NCI-H1436 treated with DMSO at 0.1 percent for 48 hours (cell line): ENCODE results near the gene MSH5.
"Not testable (repeated sequence)": the region's sequence is repeated elsewhere in the genome, so short reads cannot be mapped to it uniquely, and the experiment has no call there.

Experiments
- DNase-seq: peaks from one replicate; lab custom pipeline; 2025; lab: John Stamatoyannopoulos, UW

Gene MSH5

GRCh38 chr6:31739639-31740396, at the start of gene MSH5:
MSH5 (plus strand) TSS chr6:31740005; CDS start chr6:31740467, 462 bp downstream.
- DNase-seq, result peak; percentile 99

GRCh38 chr6:31690231-31691077, 49.4 kb upstream of the MSH5 start:
- DNase-seq, result no peak

GRCh38 chr6:31691078-31691463, 48.7 kb upstream of the MSH5 start:
- DNase-seq, result no peak

DNA sequence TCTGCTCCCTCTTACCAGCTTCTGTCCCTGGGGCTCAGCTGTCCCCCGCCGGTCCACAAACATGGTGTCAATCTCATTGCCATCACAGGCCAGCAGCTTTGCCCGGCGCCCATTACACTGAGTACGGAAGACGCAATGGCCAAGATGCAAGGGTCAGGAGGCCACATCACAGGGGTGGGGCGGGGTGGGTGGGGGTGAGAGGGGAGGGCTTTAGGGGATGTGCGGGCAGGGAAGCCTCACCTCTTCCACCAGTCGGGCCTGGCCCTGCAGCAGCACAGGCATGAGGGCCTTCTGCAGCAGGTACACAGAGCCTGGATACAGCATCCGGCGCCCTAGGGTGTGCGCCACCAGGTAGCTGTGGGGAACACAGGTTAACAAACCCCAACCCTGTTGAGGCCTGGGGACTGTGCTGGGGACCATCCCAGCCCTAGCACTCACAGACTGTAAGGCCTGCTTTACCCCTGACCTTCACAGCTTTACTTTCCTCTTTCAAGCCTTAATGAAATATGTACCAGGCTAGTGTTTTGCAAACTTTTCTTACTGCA, 48.2 kb upstream of the MSH5 start:
- no peak for DNase-seq

GRCh38 chr6:31692353-31692752, 47.5 kb upstream of the MSH5 start:
- DNase-seq, result no peak

DNA sequence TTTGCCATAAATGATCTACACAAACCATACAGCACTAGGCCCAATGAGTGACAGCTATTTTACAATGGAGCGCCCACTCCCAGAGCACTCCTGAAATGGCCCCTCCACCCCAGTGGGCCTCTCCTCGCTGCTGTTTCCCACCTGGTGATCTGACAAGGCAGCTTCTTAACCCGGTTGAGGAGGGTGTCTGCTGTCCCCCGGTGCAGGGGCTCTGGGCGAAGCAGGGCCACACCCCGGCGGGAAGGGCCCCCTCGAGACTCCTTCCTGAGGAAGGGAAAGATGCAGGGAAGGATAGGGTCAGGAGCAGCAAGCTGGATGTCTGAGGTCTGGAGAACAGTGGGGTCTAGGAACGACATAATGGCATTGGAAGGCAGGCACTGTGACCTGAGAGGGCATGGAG, 46.9 kb upstream of the MSH5 start:
- DNase-seq, result no peak

- no peak for DNase-seq
Observed at GRCh38 chr6:31693535-31693934, 46.3 kb upstream of the MSH5 start.

- no peak for DNase-seq
Observed at GRCh38 chr6:31697555-31697954, 42.2 kb upstream of the MSH5 start.

- DNase-seq, result no peak
Observed at GRCh38 chr6:31700740-31701401, 38.9 kb upstream of the MSH5 start.

DNA sequence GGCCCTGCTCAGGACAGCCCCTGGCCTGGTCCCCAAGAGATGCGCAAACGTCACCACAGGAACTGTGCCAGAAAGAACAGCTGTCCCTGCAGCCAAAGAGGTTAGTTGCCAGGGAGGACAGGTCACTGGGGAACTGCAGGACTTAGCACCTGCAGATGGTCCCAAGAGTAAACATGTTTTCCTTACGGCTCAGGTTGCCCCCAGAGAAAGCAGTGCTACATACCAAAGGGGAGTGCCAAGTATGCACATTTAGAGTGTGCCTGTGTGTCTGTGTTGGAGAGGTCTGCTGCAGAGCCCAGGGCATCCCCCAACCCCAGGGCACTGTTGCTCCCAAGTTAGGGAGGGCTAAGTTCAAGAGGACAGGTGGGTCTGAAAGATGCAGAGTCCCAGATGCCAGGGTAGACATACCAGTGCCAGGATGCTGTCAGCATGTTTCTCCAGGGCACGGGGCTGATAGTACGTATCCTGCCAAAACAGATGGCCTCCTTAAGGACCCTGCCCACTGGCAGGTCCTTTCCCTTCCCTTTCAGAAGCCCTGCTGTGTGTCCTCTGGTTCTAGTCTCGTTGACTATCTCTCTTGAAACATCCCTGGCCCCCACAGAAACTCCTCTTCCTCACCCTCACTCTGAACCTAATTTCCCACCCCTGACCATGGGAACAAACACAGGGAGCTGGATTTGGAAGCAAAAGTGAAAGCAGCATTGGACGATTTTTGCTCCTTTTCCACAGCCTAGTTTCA, 38.0 kb upstream of the MSH5 start:
- DNase-seq, result peak; percentile 14

DNA sequence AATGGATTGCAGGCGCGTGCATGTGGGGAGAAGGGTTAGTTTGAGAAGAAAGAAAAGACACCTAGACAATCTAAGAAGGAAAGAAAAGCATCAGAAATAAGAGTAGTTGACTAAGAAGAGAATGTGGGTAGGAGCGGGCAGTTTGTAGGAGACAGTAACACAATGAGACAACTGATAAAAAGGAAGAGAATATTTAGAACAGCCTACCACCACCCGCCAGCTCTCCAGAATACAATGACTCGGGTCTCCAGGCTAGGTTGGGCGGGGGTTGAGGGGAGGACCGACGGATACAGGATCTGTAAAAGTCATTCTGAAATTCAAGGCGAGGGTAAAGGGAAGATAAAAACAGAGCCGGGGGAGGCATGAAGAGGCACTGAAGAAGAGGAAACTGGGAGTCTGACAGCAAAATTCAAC, 37.4 kb upstream of the MSH5 start:
- no peak for DNase-seq

DNA sequence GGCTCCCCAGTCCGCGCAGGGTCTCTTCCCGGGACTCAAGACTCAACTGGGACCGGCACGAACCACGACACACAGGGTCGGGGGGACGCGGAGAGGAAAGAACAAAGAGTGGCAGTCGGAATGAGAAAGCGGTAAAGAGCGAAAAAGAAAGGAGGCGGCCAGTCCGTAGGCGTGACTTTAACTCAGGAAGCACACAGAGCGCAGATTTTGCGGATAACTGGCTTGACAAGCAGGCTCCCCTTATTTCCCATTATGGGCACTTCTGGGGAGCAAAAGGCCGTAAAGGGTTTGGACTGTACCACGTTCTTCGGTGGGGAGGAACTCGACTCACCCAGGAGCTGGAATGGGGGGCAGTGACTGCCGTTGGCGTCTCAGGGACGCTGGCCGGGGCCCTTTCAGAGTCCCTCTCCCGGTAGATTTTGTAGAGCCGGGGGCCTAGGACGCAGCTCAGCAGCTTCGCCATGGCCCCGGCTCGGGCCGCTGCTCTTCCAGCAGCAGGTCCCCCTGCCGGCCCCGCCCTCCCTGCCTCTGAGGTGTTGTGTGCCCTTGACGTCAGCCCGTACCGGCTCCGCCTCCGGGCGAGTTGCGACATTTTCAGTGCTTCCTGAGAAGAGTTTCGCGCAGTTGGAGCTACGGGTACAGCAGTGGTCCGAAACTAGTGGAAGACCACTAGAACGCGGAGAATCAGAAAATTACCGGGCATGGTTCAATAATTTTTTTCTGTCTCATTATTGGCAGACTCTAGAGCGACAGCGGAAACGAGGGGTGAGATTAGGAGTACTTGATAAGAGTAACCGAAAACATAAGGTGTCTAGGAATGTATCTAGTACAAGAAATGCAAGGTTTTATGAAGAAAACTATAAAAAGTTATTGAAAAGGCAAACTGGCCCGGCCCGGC, 36.7 kb upstream of the MSH5 start, which contains the start of gene ABHD16A:
TSS of gene ABHD16A (minus strand) at position 506 of the 898 bp plus-strand sequence. CDS start at position 463, 43 bp downstream.
- peak; percentile 68 for DNase-seq

- no peak for DNase-seq
Observed at GRCh38 chr6:31705931-31706330, 33.9 kb upstream of the MSH5 start.

DNA sequence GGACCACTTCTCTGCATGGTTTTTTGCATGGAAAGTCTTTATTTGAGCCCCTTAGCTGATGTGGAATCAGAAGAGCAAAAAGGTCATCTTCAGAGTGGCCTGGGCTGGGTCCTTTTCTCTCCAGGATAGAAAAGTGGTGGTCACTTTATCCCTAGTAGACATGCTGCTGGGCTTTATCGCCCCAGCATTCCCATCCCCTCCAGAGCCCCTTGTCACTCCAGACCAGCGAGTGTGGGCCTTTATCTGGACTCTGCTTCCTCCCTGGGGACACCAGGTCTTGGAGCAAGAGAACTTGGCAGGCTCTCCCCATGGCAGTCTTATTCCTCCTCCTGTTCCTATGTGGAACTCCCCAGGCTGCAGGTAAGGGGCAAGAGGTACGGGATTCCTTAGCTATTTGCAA, 33.2 kb upstream of the MSH5 start, which contains the start of gene LY6G6F:
TSS of gene LY6G6F (plus strand) at position 268 of the 400 bp plus-strand sequence. CDS start at position 309, 41 bp downstream.
- no peak for DNase-seq

- DNase-seq, result no peak
Observed at GRCh38 chr6:31707701-31708100, 32.1 kb upstream of the MSH5 start.

DNA sequence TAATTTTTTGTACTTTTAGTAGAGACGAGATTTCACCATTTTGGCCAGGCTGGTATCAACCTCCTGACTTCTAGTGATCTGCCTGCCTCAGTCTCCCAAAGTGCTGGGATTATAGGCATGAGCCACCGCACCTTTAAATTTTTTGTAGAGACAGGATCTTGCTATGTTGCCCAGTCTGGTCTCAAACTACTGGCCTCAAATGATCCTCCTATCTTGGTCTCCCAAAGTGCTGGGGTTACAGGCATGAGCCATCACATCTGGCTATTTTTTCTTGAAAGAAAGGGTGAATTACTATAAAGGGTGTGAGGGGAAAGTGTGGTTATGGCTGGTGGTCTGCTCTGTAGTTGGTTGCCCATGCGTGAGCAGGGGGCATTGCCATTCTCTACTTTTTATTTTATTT, 31.6 kb upstream of the MSH5 start:
- no peak for DNase-seq

- not testable (repeated sequence) for DNase-seq
Observed at GRCh38 chr6:31709157-31709556, 30.6 kb upstream of the MSH5 start.

- no peak for DNase-seq
Observed at GRCh38 chr6:31710523-31711219, 29.1 kb upstream of the MSH5 start.

GRCh38 chr6:31711233-31711632, 28.6 kb upstream of the MSH5 start:
- no peak for DNase-seq

DNA sequence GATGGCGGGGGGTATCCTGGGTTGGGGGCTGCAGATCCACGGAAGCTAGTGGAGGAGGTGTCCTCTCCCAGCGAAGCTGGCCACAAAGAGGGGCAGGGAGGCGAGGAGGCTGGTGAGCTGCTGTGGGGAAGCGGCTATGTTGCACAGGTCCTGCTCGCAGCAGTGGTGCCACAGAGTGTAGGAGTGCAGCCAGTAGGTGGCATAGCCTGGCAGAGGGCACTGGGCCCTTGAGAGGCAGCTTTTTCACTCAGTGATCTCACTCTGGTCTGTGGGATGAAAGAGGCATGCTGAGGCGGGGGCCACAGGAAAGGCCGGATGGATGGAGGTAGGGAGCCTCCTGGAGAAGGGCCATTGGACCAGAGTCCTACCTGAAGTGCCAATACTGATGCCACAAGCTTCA, 27.5 kb upstream of the MSH5 start:
- DNase-seq, result no peak
